NT2/D1 (cell line): ENCODE measurements around the gene CABLES2.

Experiments used
- DNase-seq: peaks from one replicate; pipeline ENCODE4 v3.0.0-alpha.2; 2011; ENCODE audit warnings: low read depth, low spot score
- H3K27me3 ChIP-seq: 2 replicates; pipeline ENCODE4 v1.6.0; 2011; ENCODE audit warnings: mild to moderate bottlenecking; ENCODE audit not compliant: insufficient read length, insufficient read depth
- H3K36me3 ChIP-seq: 2 replicates; pipeline ENCODE4 v1.6.1; 2011; ENCODE audit warnings: mild to moderate bottlenecking, low read length, mixed read lengths; ENCODE audit not compliant: insufficient read depth, insufficient read length
- H3K4me1 ChIP-seq: 2 replicates; pipeline ENCODE4 v1.5.1; 2011; ENCODE audit not compliant: insufficient read depth, insufficient read length
- H3K4me3 ChIP-seq: 2 replicates; pipeline ENCODE4 v1.5.1; 2011; ENCODE audit warnings: low read depth; ENCODE audit not compliant: insufficient read length
- H3K9ac ChIP-seq: 2 replicates; pipeline ENCODE4 v1.6.0; 2011; ENCODE audit warnings: low read depth; ENCODE audit not compliant: insufficient read length
- H3K9me3 ChIP-seq: 2 replicates; pipeline ENCODE4 v1.5.1; 2011; ENCODE audit warnings: mild to moderate bottlenecking, low read length; ENCODE audit not compliant: insufficient read depth
- SUZ12 ChIP-seq: IDR thresholded peaks from 2 replicates; pipeline ENCODE4 v1.6.1; 2011; ENCODE audit not compliant: insufficient read length, insufficient read depth; ENCODE audit errors: extremely low read depth
- YY1 ChIP-seq: IDR thresholded peaks from 2 replicates; pipeline ENCODE4 v1.6.1; 2011; ENCODE audit not compliant: insufficient read length, insufficient read depth
- ZNF274 ChIP-seq: IDR thresholded peaks from 2 replicates; pipeline ENCODE4 v1.6.1; 2011; ENCODE audit warnings: mild to moderate bottlenecking, low read depth, low read length

The CABLES2 gene

DNA sequence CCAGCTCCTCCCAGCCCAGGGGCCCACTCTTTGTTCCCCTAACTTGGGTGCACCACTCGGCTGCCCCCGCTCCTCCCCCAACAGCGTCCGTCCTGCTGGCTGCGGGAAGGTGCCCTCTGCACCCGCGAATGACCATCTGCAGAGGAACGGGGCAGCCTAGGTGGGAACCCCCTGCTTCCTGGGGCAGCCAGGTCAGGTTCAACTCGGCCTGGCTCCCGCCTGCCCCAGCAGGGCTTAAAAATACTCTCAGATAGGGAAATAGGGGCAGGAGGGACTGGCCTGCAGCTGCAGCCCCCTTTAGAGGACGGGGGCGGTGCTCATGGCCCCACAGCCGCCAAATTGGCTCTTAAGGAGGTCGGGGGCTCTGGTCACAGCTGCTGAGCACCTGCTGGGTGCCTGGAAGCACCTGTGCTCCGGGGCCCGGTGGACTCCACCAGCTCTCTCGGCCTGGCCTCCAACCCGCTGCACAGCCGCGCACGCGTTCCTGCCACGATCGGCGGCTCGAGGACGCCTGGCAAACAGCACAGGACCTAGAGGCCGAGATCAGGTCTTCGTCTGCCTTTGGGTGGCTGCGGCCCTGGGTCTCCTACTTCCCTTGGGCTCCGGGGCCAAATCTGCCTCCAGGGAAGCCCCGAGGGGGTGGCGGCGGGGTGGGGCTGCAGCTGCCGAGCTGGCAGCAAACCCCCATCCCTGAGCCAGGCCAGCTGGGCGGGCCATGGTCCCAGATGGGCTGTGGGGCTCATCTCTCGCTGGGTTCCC lies 39.3 kb downstream of the CABLES2 start:
- no peak for DNase-seq
- H3K36me3 ChIP-seq: peaks cover 23% of the 10 kb centered on the region
- no peaks in the 10 kb centered on the region for H3K9me3 ChIP-seq
- peak overlapping the region; percentile 63 for H3K4me3 ChIP-seq
- H3K4me1 ChIP-seq: peaks cover 56% of the 10 kb centered on the region
- TF ChIP-seq YY1 (no peak), ZNF274 (no peak), SUZ12 (no peak)
- H3K9ac ChIP-seq: peak overlapping the region; percentile 88
- H3K27me3 ChIP-seq: no peaks in the 10 kb centered on the region

DNA sequence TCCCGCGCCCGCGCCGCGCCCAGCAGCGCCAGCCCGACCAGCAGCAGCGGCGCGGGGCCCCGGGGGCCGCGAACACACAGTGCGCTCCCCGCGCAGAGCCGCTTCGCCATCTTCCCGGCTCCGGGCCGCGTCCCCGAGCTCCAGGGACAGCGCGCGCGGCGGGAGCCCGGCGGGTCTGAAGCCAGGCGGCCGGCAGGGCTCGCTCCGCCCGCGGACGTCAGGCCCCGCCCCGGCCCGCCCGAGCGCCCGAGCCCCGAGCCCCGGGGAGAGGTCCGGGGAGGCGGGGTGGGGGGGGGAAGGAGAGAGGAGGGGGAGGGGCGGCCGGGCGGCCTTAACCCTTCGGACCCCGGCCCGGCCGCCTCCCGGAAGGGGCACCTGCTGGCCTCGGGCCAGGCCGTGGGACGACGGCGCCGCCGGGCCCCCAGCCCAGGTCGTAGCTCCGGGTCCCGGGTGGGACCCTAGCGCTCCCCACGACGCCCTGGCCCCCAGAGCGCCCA lies 39.9 kb downstream of the CABLES2 start, which contains the start of gene LAMA5:
Gene LAMA5, minus strand, starts transcription at position 177 of the 497 bp plus-strand sequence. Its CDS starts 67 bp downstream, at position 110.
- TF ChIP-seq ZNF274 (no peak), YY1 (no peak), SUZ12 (no peak)
- H3K9me3 ChIP-seq: no peaks in the 10 kb centered on the region
- H3K4me3 ChIP-seq: peak within 1 kb of the TSS; percentile 95
- H3K27me3 ChIP-seq: no peaks in the 10 kb centered on the region
- H3K9ac ChIP-seq: peak within 1 kb of the TSS; percentile 97
- H3K4me1 ChIP-seq: peaks cover 62% of the 10 kb centered on the region
- peaks cover 27% of the 10 kb centered on the region for H3K36me3 ChIP-seq
- no peak for DNase-seq

DNA sequence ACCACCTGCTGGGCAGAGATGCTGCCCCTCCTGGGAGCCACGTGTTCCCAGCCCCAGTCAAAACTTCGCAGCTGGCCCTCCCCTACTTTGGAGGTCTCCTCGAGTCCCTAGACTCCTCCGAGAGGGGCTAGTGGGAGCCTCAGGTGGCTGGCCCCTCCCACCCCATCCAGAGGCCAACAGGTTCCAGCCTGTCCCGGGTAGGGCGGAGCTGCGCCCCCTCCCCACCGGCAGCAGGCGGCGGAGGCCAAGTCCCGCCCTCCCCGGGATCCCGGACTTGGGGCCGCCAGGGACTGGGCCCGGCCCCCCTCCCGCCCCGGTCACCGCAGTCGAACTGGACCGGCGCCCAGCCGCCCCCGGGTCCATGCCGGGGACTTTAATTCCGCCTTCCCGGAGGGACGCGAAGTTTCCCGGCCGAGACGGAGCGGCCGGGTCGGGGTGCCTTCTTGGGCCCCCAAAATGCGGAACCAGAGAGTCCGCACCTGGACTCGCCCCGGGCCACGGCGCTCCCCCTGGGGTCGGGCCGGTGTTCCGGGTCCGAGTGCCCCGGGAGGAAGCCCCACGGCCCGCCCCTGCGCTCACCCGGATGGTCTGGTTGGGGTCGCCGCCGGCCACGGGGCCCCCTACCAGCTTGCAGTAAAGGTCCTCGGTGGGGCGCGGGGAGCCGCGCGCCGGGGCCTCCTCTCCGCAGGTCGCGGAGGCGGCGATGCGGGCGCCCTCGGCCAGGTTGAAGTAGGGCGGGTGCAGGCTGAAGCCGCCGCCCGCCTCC lies 40.5 kb downstream of the CABLES2 start:
- no peaks in the 10 kb centered on the region for H3K9me3 ChIP-seq
- H3K4me3 ChIP-seq: peak overlapping the region; percentile 95
- H3K9ac ChIP-seq: peak overlapping the region; percentile 97
- DNase-seq: no peak
- H3K36me3 ChIP-seq: peaks cover 33% of the 10 kb centered on the region
- H3K4me1 ChIP-seq: peaks cover 67% of the 10 kb centered on the region
- TF ChIP-seq SUZ12 (no peak), YY1 (no peak), ZNF274 (no peak)
- no peaks in the 10 kb centered on the region for H3K27me3 ChIP-seq

GRCh38 chr20:62365814-62366369 lies 41.2 kb downstream of the CABLES2 start:
- H3K4me1 ChIP-seq: peaks cover 72% of the 10 kb centered on the region
- H3K36me3 ChIP-seq: peaks cover 40% of the 10 kb centered on the region
- DNase-seq: no peak
- peak overlapping the region; percentile 95 for H3K4me3 ChIP-seq
- H3K9me3 ChIP-seq: no peaks in the 10 kb centered on the region
- H3K9ac ChIP-seq: peak overlapping the region; percentile 97
- no peak for TF ChIP-seq SUZ12
- no peak for TF ChIP-seq YY1
- TF ChIP-seq ZNF274: no peak
- H3K27me3 ChIP-seq: no peaks in the 10 kb centered on the region

- H3K4me3 ChIP-seq: peak overlapping the region; percentile 16
- peaks cover 43% of the 10 kb centered on the region for H3K36me3 ChIP-seq
- DNase-seq: no peak
- no peaks in the 10 kb centered on the region for H3K27me3 ChIP-seq
- TF ChIP-seq ZNF274 (no peak), SUZ12 (no peak), YY1 (no peak)
- peaks cover 69% of the 10 kb centered on the region for H3K4me1 ChIP-seq
- peak overlapping the region; percentile 69 for H3K9ac ChIP-seq
- H3K9me3 ChIP-seq: no peaks in the 10 kb centered on the region
Observed at GRCh38 chr20:62364911-62365736, 42.0 kb downstream of the CABLES2 start.
